Liver (tissue), 9 donors: Measurements from ENCODE around the gene INSR. TPM values are rescaled to one million over a fixed set of nuclear protein-coding genes. Genes with fewer than 3 reads are reported as not detected.

Experiments used
- DNase-seq: peaks from one replicate; pipeline ENCODE4 v3.0.0-alpha.2; 2017; ENCODE audit warnings: low spot score
- H3K27ac ChIP-seq, 2 donors: one replicate each; pipeline ENCODE4 v1.7.0; 2013; ENCODE audit warnings: inconsistent platforms in 2 of 2, low read length in 2 of 2, control low read depth in 1 of 2, low read depth in 1 of 2, mild to moderate bottlenecking in 1 of 2
- H3K27me3 ChIP-seq, 4 donors: one replicate each; pipeline versions ENCODE4 v1.6.1 to v1.7.0; 2013; ENCODE audit warnings: low read length in 3 of 4, inconsistent platforms in 1 of 4, mild to moderate bottlenecking in 1 of 4, moderate library complexity in 1 of 4; ENCODE audit not compliant: control insufficient read depth in 4 of 4, insufficient read depth in 4 of 4
- H3K36me3 ChIP-seq, 4 donors: one replicate each; pipeline versions ENCODE4 v1.6.1 to v1.7.0; 2013; ENCODE audit warnings: low read length in 3 of 4, mild to moderate bottlenecking in 3 of 4, low read depth in 1 of 4, moderate library complexity in 1 of 4; ENCODE audit not compliant: control insufficient read depth in 4 of 4, insufficient read depth in 3 of 4
- H3K4me1 ChIP-seq, 4 donors: one replicate each; pipeline versions ENCODE4 v1.6.1 to v1.7.0; 2013; ENCODE audit warnings: low read length in 3 of 4, mild to moderate bottlenecking in 3 of 4, moderate library complexity in 1 of 4; ENCODE audit not compliant: control insufficient read depth in 4 of 4, insufficient read depth in 4 of 4
- H3K4me3 ChIP-seq, 3 donors: one replicate each; pipeline versions ENCODE4 v1.6.1 to v1.7.0; 2013; ENCODE audit warnings: low read length in 3 of 3, control low read depth in 1 of 3, low read depth in 1 of 3, mild to moderate bottlenecking in 1 of 3
- H3K9ac ChIP-seq, 2 donors: one replicate each; pipeline ENCODE4 v1.7.0; 2013; ENCODE audit warnings: low read length in 2 of 2, mild to moderate bottlenecking in 2 of 2, moderate library complexity in 2 of 2, control low read depth in 1 of 2, low read depth in 1 of 2
- H3K9me3 ChIP-seq, 4 donors: one replicate each; pipeline versions ENCODE4 v1.6.1 to v1.7.0; 2013; ENCODE audit warnings: low read length in 3 of 4; ENCODE audit not compliant: control insufficient read depth in 4 of 4
- ATF3 ChIP-seq: IDR thresholded peaks from 2 replicates; pipeline ENCODE4 v1.6.1; 2016; ENCODE audit warnings: antibody characterized with exemption
- FOXA1 ChIP-seq: IDR thresholded peaks from 2 replicates; pipeline ENCODE4 v1.6.1; 2016; ENCODE audit warnings: antibody characterized with exemption
- GABPA ChIP-seq, 2 donors: IDR thresholded peaks in 1 of 2; conservative IDR thresholded peaks in 1 of 2; 2 replicates each; pipeline ENCODE4 v1.6.1; 2016; ENCODE audit warnings: antibody characterized with exemption in 2 of 2, mild to moderate bottlenecking in 1 of 2, moderate library complexity in 1 of 2
- HNF4A ChIP-seq, 2 donors: conservative IDR thresholded peaks; 2 replicates each; pipeline ENCODE4 v1.6.1; 2016; ENCODE audit warnings: antibody characterized with exemption in 2 of 2, mild to moderate bottlenecking in 2 of 2
- JUND ChIP-seq, 2 donors: IDR thresholded peaks; 2 replicates each; pipeline ENCODE4 v1.6.1; 2016; ENCODE audit warnings: antibody characterized with exemption in 2 of 2
- RAD21 ChIP-seq, 2 donors: IDR thresholded peaks; 2 replicates each; pipeline ENCODE4 v1.6.1; 2016; ENCODE audit warnings: antibody characterized with exemption in 2 of 2, mild to moderate bottlenecking in 2 of 2
- REST ChIP-seq: IDR thresholded peaks from 2 replicates; pipeline ENCODE4 v1.6.1; 2016; ENCODE audit warnings: antibody characterized with exemption, mild to moderate bottlenecking
- RXRA ChIP-seq, 2 donors: IDR thresholded peaks; 2 replicates each; pipeline ENCODE4 v1.6.1; 2017 to 2018; ENCODE audit warnings: antibody characterized with exemption in 2 of 2, mild to moderate bottlenecking in 1 of 2
- YY1 ChIP-seq: IDR thresholded peaks from 2 replicates; pipeline ENCODE4 v1.6.1; 2016; ENCODE audit warnings: antibody characterized with exemption, mild to moderate bottlenecking
- WGBS: extraction: QIAGEN DNeasy Blood & Tissue Kit; methylation state at CpG from one replicate; pipeline ENCODE4 v1.1.7; 2013; 5-methylcytosine and 5-hydroxymethylcytosine counted together
- polyA plus RNA-seq, 2 donors: library from polyadenylated mRNA; stranded (reverse) in 1 of 2; unstranded in 1 of 2; fragments of 200-250 nt in 1 of 2; fragments of >200 nt in 1 of 2; fragmentation: Nextera tagmentation in 1 of 2; extraction: Ambion mirVana in 1 of 2; gene quantifications; one replicate each; pipeline versions ENCODE4 v1.2.1 to v1.2.3, GENCODE V29; 2013 to 2015
- total RNA-seq, 2 donors: library from RNA; depleted of rRNA; stranded (reverse); fragments of >200 nt; gene quantifications; one replicate each; pipeline ENCODE4 v1.2.3, GENCODE V29; 2014
- TF ChIP-seq, protein P1 (sequence below): fragments of 150-350 bp; IDR thresholded peaks from 2 replicates; pipeline ENCODE4 v1.5.1; 2017; ENCODE audit warnings: improper control_type of control experiment, low read depth, low read length; ENCODE audit not compliant: missing input control
- TF ChIP-seq, protein P2 (sequence below): IDR thresholded peaks from 2 replicates; pipeline ENCODE4 v1.6.1; 2016; ENCODE audit warnings: antibody characterized with exemption
- donor health status: healthy.
- donor health status: healthy.
- donor health status: healthy.
- donor health status: healthy.
- donor health status: healthy.

INSR gene
- total and polyA plus RNA-seq, 4 donors, result 16.5 to 97.5 (median 50.8) TPM

GRCh38 chr19:7130043-7130442 is 164.2 kb downstream of the INSR start:
- Histone ChIP-seq H3K9me3 (peaks cover 0 to 7% (median 0%) of the 10 kb centered on the region in 4 donors), H3K9ac (no peak overlapping the region), H3K36me3 (peaks cover 22 to 64% (median 46%) of the 10 kb centered on the region in 4 donors), H3K4me1 (peaks cover 0 to 4% (median 0%) of the 10 kb centered on the region in 4 donors), H3K27me3 (no peaks in the 10 kb centered on the region), H3K4me3 (no peak overlapping the region), H3K27ac (no peak overlapping the region)
- no peak for TF ChIP-seq RAD21 (IDR thresholded peaks at IDR 0.05)
- no peak for TF ChIP-seq HNF4A (conservative IDR thresholded peaks at IDR 0.05)
- TF ChIP-seq RXRA (IDR thresholded peaks at IDR 0.05), result no peak
- no peak for TF ChIP-seq REST
- TF ChIP-seq FOXA1, result no peak
- no peak for TF ChIP-seq JUND (IDR thresholded peaks at IDR 0.05)
- TF ChIP-seq, protein P1, sequence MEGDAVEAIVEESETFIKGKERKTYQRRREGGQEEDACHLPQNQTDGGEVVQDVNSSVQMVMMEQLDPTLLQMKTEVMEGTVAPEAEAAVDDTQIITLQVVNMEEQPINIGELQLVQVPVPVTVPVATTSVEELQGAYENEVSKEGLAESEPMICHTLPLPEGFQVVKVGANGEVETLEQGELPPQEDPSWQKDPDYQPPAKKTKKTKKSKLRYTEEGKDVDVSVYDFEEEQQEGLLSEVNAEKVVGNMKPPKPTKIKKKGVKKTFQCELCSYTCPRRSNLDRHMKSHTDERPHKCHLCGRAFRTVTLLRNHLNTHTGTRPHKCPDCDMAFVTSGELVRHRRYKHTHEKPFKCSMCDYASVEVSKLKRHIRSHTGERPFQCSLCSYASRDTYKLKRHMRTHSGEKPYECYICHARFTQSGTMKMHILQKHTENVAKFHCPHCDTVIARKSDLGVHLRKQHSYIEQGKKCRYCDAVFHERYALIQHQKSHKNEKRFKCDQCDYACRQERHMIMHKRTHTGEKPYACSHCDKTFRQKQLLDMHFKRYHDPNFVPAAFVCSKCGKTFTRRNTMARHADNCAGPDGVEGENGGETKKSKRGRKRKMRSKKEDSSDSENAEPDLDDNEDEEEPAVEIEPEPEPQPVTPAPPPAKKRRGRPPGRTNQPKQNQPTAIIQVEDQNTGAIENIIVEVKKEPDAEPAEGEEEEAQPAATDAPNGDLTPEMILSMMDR, result no peak
- TF ChIP-seq, protein P2, sequence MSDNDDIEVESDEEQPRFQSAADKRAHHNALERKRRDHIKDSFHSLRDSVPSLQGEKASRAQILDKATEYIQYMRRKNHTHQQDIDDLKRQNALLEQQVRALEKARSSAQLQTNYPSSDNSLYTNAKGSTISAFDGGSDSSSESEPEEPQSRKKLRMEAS, result no peak
- no peak for TF ChIP-seq GABPA (IDR thresholded peaks at IDR 0.05 in 1 of 2, conservative IDR thresholded peaks at IDR 0.05 in 1 of 2)
- DNase-seq, result no peak
- WGBS, result 100% methylated on average over 1 of the region's 1 CpG

DNA sequence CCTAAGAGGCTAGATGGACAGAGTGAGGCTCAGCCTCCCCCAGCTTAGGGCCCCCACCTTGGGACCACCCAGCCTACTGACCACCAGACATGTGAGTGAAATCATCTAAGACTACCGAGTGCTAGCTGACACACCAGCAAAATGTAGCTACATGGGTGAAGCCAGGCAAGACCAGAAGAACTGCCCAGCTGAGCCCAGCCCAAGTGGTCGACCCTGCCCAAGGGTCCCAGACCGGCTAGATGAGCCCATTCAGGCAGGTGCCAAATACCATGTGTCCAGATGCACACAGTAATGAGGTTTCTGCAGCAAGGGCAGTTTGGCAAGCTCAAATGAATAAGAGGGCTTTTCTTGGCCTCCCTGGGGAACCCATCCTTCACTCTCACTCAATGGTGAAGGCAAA is 168.1 kb downstream of the INSR start:
- H3K36me3 ChIP-seq, result peaks cover 26 to 76% (median 60%) of the 10 kb centered on the region in 4 donors
- TF ChIP-seq YY1 (no peak), HNF4A (conservative IDR thresholded peaks at IDR 0.05) (no peak), ATF3 (no peak)
- TF ChIP-seq, protein P1, result no peak

More for the DNA sequence above, 168.1 kb downstream of the INSR start:
- Histone ChIP-seq H3K4me3 (no peak overlapping the region), H3K27ac (no peak overlapping the region), H3K4me1 (no peaks in the 10 kb centered on the region), H3K27me3 (no peaks in the 10 kb centered on the region), H3K9me3 (peaks cover 0 to 7% (median 0%) of the 10 kb centered on the region in 4 donors), H3K9ac (no peak overlapping the region)
- 96% methylated on average over 3 of the region's 3 CpGs for WGBS
- DNase-seq, result no peak
